HG02571 (cell line): ENCODE measurements around the gene PDZD2.
"Not testable (repeated sequence)": the region's sequence is repeated elsewhere in the genome, so short reads cannot be mapped to it uniquely, and the experiment has no call there.

Experiments
- ATAC-seq: cut with Tn5 transposase; IDR thresholded peaks from one replicate; pipeline ENCODE4 v1.9.1; 2021; ENCODE audit warnings: mild to moderate bottlenecking, moderate library complexity; ENCODE audit not compliant: unreplicated experiment

PDZD2 gene

GRCh38 chr5:31767335-31768031, 128.6 kb downstream of the PDZD2 start:
- ATAC-seq: no peak

GRCh38 chr5:31768046-31768445, 129.1 kb downstream of the PDZD2 start:
- ATAC-seq: no peak

GRCh38 chr5:31768784-31769183, 129.9 kb downstream of the PDZD2 start:
- ATAC-seq: no peak

GRCh38 chr5:31769530-31769929, 130.6 kb downstream of the PDZD2 start:
- no peak for ATAC-seq

- no peak for ATAC-seq
Observed at GRCh38 chr5:31770132-31770720, 131.3 kb downstream of the PDZD2 start.

GRCh38 chr5:31770998-31771397, 132.1 kb downstream of the PDZD2 start:
- ATAC-seq: peak; percentile 87

- ATAC-seq: no peak
Observed at GRCh38 chr5:31771500-31771899, 132.6 kb downstream of the PDZD2 start.

- not testable (repeated sequence) for ATAC-seq
Observed at GRCh38 chr5:31776294-31776693, 137.4 kb downstream of the PDZD2 start.

GRCh38 chr5:31776976-31777651, 138.2 kb downstream of the PDZD2 start:
- no peak for ATAC-seq

- ATAC-seq: no peak
Observed at GRCh38 chr5:31781772-31782171, 142.8 kb downstream of the PDZD2 start.

GRCh38 chr5:31783086-31783645, 144.2 kb downstream of the PDZD2 start:
- ATAC-seq: no peak

GRCh38 chr5:31783731-31784130, 144.8 kb downstream of the PDZD2 start:
- ATAC-seq: no peak

- no peak for ATAC-seq
Observed at GRCh38 chr5:31786090-31786631, 147.2 kb downstream of the PDZD2 start.

- no peak for ATAC-seq
Observed at GRCh38 chr5:31794009-31794408, 155.1 kb downstream of the PDZD2 start.

- no peak for ATAC-seq
Observed at GRCh38 chr5:31798168-31798567, 159.2 kb downstream of the PDZD2 start.

GRCh38 chr5:31800351-31800750, 161.4 kb downstream of the PDZD2 start:
- ATAC-seq: no peak

GRCh38 chr5:31805785-31806400, 167.0 kb downstream of the PDZD2 start:
- ATAC-seq: no peak

- ATAC-seq: no peak
Observed at GRCh38 chr5:31806561-31806960, 167.6 kb downstream of the PDZD2 start.

GRCh38 chr5:31807789-31808540, 169.0 kb downstream of the PDZD2 start:
- ATAC-seq: no peak

GRCh38 chr5:31809050-31809870, 170.3 kb downstream of the PDZD2 start:
- ATAC-seq: no peak
